ENCODE measurements around the gene FAM168A.

- no peak for TF ChIP-seq REST (IDR thresholded peaks at IDR 0.05; ENCODE audit: insufficient read depth in 1 of 2, low read depth in 2 of 2, low read length in 1 of 2)
- no peak for TF ChIP-seq CTCF (IDR thresholded peaks at IDR 0.05)
- no peak for TF ChIP-seq SIN3A (IDR thresholded peaks at IDR 0.05; ENCODE audit: borderline replicate concordance, insufficient read depth, low read depth, low read length)
- TF ChIP-seq POLR2AphosphoS5 (IDR thresholded peaks at IDR 0.05; ENCODE audit: low read depth, low read length): no peak
Observed at GRCh38 chr11:73563539-73564200, 34.2 kb downstream of the FAM168A start.
